NCI-H69 (cell line): ENCODE results near the gene PRIMPOL.
A peak's percentile ranks its signal among the peaks of the same experiment; 100 is the strongest.
"Not testable (repeated sequence)": the region's sequence is repeated elsewhere in the genome, so short reads cannot be mapped to it uniquely, and the experiment has no call there.

Source experiments
- DNase-seq: peaks from one replicate; lab custom pipeline; 2025; lab: John Stamatoyannopoulos, UW

Gene PRIMPOL, protein sequence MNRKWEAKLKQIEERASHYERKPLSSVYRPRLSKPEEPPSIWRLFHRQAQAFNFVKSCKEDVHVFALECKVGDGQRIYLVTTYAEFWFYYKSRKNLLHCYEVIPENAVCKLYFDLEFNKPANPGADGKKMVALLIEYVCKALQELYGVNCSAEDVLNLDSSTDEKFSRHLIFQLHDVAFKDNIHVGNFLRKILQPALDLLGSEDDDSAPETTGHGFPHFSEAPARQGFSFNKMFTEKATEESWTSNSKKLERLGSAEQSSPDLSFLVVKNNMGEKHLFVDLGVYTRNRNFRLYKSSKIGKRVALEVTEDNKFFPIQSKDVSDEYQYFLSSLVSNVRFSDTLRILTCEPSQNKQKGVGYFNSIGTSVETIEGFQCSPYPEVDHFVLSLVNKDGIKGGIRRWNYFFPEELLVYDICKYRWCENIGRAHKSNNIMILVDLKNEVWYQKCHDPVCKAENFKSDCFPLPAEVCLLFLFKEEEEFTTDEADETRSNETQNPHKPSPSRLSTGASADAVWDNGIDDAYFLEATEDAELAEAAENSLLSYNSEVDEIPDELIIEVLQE

DNA sequence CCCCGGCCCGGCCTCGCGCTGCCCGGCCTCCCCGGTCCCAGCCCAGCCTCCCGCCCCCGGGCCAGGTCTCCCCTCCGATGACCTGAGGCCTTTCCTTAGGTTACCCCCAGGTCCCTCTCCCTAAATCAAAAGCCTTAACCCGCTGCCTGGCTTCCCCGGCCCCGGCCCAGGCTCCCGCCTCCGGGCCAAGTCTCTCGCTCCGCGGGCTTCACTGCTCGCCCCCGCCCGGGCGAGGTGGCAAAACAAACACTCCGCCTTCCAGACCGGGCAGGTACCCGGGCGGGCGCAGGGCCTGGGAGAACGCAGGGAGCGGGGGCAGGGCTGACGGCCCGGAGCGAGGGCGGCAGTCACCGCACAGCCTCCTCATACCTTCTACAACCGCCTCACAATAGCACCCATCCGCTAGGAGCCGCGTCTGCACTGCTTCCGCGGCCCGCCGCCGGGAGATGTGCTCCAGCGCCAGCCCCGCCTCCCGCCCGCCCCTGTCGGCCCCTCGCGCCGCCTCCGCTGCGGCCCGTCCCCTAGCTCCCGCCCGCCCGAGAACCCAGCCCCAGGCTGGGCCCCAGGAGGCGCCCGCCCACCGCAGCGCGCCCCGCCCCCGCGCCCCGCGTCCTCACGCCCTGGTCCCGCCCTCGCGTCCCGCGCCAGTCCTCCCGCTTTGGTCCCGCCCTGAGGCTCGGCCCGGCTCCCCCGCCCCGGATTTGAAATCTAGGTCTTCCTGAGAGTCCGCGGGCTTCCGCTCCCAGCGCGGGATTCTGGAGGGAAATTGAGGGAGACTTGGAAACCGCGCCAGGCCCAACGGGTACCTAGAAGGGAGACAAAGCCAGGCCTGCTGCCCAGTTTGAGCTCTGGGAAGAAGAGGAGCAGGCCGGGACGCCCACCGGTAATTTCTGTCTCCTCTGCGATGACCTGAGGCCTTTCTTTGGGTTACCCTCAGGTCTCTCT lies at the start of gene PRIMPOL, which contains the start of gene CASP3:
Gene PRIMPOL, plus strand, starts transcription at position 713 of the 945 bp plus-strand sequence. CDS start 7,403 bp downstream, outside the sequence.
Gene CASP3, minus strand, starts transcription at position 422 of the 945 bp plus-strand sequence. CDS start 10,994 bp downstream, outside the sequence.
- DNase-seq, result peak; percentile 92

DNA sequence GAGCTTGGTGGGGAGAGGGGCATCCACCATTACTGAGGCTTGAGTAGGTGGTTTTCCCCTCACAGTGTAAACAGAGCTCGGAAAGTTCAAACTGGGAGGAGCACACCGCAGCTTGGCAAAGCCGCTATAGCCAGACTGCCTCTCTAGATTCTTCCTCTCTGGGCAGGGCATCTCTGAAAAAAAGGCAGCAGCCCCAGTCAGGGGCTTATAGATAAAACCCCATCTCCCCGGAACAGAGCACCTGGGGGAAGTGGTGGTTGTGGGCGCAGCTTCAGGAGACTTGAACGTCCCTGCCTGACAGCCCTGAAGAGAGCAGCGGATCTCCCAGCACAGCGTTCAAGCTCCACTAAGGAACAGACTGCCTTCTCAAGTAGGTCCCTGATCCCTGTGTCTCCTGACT lies 48.6 kb upstream of the PRIMPOL start:
- not testable (repeated sequence) for DNase-seq

DNA sequence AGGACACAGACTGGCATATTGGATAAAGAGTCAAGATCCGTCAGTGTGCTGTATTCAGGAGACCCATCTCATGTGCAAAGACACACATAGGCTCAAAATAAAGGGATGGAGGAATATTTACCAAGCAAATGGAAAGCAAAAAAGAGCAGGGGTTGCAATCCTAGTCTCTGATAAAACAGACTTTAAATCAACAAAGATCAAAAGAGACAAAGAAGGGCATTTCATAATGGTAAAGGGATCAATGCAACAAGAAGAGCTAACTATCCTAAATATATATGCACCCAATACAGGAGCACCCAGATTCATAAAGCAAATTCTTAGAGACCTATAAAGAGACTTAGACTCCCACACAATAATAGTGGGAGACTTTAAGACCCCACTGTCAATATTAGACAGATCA lies 46.7 kb upstream of the PRIMPOL start:
- DNase-seq, result not testable (repeated sequence)

DNA sequence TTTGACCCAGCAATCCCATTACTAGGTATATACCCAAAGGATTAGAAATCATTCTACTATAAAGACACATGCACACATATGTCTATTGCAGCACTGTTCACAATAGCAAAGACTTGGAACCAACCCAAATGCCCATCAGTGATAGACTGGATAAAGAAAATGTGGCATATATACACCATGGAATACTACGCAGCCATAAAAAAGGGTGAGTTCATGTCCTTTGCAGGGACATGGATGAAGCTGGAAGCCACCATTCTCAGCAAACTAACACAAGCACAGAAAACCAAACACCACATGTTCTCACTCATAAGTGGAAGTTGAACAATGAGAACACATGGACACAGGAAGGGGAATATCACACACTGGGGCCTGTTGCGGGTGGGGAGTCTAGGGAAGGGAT lies 42.1 kb upstream of the PRIMPOL start:
- DNase-seq, result not testable (repeated sequence)

DNA sequence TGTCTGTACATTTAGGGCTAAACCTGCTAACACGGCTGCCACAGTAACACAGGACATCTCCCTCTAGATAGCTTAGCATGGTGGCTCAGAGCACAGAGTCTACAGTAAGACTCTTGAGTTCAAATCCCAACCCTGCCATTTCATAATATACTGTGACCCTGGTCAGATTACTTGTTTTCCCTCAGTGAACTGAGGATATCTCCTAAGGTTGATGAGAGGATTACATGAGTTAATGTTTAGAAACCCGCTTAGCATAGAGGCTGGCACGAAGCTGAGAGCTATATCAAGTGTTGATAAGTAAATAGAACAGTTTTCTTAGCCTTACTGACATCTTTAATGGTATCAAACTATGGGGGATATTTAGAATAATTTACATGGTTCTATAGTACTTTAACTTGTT lies 37.5 kb upstream of the PRIMPOL start:
- DNase-seq, result no peak

DNA sequence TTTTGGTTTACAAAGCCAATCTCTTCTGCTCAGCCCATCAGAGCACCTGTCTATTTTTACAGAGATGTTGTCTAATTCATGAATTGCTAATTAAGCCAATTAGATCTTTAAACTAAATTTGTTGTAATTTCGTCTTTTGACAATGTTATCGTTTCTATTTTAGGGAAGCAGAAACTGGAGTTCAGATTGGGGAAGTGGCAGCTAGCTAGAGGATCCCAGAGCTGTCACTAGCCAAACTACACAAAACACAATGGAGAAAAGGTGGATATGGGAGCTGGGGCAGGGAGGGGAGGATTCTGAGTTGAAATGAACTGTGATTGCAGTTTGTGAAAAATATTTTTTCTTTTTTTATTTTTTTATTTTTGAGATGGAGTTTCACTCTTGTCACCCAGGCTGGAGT lies 36.1 kb upstream of the PRIMPOL start:
- DNase-seq, result no peak

DNA sequence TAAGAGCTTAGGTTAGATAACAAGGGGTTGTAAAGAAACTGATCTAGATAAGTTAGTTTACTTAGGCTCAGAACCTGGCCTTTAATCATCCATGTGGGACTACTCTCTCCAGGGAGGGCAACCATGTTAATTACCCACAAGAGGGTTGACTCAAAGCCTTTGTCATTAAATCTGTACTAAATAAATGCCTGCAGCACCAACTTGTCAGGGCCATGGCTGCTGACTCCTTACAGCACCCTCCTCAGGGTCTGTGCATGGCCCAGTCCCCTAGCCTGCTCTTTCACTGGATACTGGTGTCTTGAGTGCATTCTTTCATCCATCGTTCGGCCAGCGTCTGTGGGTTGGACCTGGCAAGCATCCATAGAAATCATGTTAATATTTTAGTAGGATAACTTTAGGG lies 35.0 kb upstream of the PRIMPOL start:
- no peak for DNase-seq

DNA sequence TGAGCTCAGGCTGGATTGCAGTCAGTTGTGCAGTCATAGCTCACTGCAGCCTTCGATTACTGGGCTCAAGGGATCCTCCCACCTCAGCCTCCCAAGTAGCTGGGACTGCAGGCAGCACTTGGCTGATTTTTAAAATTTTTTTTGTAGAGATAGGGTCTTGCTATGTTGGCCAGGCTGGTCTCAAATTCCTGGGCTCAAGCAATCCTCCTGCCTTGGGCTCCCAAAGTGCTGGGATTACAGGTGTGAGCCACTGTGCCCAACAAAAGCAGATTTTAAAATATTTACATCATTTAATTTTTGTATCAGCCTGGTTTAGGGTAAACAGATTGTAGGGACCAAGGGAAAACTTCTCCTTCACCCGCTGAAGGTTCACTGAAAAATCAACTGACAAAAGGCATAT lies 33.4 kb upstream of the PRIMPOL start:
- not testable (repeated sequence) for DNase-seq

DNA sequence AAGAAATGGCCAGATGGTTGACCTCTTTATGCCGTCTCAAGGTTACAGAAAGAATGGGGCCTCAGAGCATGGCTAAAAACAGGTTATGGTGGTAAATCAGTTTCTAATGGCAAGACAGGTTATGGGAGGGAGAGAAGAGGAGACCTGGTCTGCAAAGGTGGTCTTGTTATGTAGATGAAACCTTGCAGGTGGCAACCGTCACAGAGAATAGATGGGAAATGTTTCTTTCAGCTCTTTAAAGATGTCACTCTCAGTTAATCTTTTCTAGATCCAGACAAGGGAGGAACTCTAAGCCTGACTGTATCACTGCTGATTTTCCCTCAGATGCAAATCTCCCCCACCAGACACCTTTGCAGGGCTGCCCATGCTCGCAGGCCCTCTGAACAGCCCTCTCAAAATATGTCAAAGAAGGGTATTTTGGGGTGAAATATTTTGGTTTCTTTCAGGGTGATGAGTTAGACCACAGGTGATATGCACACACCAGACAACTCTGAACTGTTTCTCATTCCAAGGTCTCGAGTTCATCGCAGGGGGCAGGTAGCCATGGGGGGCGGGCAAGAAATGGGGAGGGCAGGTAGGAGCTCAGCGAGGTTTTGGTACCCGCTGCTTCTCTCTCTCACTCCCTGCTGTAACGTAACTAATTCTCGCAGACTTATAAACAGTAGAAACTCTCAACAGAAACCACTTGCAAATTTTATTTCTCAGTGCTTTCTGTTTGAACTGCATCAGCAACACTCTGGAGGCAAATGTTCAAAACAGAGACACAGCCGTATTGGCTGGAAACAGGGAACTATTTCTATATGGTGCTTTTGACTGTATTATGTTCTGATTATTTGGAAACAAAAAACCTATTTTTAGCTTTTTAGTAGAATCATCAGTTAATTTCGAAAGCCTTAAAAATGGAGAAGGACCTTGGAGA lies 32.6 kb upstream of the PRIMPOL start:
- no peak for DNase-seq

DNA sequence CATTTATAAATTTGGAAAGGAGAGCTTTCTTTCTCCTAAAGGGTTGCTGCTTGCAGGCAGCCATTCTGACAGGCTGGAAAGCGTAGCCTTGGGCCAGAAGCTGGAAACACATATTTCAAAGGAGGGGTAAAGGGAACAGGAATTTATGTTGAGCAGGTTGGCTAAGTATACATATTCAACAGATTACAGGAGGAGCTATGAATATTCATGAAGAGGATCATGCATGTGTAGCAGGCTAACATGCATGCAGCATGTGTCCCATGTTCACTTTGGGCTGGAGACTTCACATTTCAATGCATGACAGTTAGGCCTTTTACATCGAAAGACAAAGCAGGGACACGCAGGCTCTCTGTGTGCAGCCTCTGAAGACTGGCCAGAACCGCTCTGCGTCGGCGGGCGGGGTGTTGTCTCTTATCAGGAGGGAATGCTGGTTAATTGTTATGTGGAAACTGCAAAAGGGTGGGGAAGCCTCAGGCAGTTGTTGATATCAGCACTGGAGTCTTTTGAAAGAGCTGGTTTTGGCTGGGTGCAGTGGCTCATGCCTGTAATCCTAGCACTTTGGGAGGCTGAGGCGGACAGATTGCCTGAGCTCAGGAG lies 31.8 kb upstream of the PRIMPOL start:
- DNase-seq, result no peak

DNA sequence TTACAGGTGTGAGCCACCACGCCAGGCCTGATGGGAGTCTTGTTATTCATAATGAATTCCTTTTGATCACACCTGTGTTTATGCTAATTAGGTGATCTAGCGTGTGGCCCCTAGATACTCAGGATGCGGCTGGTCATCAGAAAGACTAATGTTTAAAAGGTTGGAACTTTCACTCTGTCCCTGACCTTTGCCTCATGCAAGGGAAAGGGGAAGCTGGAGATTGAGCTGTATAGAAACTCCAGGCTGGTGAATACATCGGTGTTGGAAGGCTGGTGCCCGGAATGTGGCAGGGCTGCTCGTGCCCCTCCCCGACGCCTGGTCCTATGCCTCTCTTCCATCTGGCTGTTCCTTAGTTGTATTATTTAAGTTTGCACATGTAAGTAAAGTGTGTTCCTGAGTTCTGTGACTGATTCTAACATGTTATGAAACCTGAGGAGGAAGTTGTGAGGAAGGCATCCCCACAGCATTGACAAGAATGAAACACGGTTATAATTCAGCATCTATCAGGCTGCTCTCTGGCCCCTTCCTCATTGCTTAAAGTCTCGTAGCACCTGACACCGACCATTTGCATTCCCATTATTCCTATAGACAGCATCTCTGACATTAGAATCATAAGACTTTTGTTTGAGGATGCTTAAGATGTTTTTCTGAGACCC lies 29.2 kb upstream of the PRIMPOL start:
- DNase-seq, result no peak

DNA sequence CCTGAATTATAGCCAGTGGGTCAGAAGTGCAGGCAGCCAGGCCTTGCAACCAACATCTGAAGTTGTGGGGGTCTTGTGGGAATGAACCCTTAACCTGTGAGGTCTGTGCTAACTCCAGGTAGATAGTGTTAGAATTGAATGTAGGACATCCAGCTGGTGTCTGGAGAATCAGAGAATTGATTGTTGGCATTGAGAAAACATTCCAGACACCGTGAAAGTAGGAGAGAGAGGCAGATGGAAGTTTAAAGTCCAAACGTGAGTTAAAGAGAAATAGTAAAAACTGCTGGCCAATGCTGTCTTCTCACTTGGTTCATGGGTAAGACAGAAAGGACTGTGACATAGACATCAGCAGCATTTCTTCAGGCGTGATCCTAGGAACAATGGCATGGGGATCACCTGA lies 28.0 kb upstream of the PRIMPOL start:
- no peak for DNase-seq

DNA sequence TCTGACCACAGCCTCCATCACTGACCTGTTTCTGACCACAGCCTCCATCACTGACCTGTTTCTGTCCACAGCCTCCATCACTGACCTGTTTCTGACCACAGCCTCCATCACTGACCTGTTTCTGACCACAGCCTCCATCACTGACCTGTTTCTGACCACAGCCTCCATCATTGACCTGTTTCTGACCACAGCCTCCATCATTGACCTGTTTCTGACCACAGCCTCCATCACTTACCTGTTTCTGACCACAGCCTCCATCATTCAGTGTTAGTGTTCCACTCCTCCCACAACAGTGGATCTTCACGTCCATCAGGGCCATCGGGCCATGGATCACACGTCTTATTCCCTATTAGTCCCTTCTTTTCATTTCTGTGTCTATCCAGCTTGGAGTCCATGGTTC lies 25.0 kb upstream of the PRIMPOL start:
- not testable (repeated sequence) for DNase-seq

DNA sequence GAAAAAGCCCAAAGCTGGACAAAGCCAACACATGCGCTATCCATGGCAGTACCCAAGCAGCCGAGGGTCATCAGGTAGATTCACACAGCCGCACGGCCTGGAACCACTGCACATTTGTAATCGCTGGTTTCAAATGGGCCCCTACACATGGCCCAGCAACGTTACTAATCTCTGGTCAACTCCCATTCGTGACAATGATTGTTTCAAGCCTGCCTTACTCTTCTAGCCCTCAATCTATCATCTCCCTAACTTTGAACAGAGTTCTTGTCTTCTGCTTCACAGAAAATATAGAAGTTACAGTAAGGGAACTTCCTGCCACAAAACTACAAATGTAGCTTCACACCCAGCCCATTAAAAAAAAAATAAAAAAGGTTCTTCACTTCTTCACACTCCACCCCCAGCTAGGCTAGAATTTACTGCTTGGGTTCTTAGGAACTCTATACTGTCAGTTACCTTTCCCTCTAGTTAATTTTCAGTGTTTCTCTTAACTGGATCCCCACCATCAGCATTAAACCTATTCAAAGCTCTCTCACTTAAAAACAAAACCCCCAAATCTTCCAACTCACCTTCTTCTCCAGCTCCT lies 24.5 kb upstream of the PRIMPOL start:
- no peak for DNase-seq

DNA sequence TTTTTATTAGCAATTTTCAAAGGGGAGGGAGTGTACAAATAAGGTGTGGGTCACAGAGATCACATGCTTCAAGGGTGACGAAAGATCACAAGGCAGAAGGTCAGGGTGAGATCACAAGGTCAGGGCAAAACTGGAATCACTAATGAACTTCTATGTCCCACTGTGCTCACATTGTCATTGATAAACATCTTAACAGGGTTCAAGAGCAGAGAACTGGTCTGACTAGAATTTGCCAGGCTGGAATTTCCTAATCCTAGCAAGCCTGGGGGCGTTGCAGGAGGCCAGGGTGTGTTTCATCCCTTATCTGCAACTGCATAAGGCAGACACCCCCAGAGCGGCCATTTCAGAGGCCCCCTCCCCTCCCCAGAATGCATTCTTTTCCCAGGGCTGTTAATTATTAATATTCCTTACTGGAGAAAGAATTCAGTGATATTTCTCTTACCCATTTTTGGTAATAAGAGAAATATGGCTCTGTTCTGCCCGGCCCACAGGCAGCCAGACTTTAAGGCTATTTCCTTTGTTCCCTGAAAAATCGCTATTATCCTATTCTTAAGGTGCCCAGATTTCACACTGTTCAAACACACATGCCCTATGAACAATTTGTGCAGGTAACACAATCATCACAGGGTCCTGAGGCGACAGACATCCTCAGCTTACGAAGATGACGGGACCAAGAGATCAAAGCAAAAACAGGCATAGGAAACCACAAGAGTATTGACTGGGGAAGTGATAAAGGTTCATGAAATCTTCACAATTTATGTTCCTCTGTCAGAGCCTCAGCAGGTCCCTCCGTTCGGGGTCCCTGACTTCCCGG lies 23.5 kb upstream of the PRIMPOL start:
- DNase-seq, result not testable (repeated sequence)

DNA sequence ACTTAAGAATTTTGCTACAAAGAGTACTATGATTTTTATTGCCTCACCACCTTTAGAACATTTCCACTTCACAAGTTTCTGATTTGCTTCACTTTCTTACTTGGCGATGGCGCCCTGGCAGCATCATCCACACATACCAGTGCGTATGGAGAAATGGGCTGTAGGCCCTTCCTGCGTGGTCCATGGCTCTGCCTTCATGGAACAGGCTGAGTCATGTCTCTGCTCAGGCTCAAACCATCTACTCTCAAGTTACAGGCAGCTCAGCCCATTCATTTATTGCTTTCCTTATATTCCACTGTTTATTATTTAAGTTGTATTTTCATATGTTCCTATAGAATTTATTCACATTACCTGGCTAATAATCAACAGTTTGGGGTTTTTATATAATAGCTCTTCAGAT lies 21.4 kb upstream of the PRIMPOL start:
- DNase-seq, result no peak

DNA sequence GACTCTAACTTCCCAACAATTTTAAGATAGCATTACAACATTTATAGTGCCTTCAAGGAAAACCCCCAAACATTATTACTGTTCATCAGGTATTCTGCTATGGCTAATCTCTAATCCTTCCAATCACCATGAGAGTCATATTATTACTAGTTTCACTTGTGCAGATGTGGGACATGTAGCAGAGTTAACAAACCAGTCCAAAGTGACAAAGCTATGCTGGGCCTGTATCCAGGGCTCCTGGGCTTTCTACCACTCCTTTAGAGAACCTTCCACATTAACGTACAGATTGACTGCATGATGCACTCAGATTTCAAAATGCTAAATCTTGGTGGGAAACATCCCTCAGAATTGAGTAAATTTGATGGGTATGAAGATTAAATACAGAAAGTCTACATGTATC lies 16.7 kb upstream of the PRIMPOL start:
- DNase-seq, result no peak

DNA sequence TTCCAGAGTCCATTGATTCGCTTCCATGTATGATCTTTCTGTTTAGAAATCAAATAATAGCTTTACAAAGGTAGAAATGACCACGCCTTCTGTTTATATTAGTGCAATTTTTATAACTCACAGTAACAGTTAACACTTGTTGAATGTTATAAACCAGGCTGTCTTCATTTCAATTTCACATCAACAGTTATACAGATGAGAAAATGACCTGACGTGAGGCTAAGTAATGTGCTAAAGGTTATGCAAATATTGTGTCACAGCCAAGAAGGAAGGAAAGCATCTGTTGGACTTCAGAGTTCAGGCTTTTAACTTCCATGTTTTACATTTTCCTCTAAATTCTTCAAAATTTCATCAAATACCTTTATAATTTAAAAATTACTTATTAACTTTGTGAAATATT lies 14.2 kb upstream of the PRIMPOL start:
- DNase-seq, result no peak

DNA sequence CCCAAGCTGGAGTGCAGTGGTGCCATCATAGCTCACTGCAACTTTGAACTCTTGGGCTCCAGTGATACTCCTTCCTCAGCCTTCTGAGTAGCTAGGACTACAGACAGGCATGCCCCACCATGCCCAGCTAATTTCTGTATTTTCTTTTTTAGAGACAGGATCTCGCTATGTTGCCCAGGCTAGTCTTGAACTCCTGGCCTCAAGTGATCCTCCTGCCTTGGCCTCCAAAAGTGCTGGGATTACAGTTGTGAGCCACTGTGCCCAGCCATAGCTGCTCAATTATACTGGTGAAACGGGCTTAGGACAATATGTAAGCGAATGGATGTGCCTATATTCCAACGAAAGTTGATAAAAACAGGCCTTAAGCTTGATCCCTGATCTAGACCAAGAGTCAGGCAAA lies 13.4 kb upstream of the PRIMPOL start:
- DNase-seq, result no peak
